Stimulated activated naive CD4-positive, alpha-beta T cell treated with Interleukin-2 at 50 U/mL for 16 hours (primary cell): Measurements from ENCODE around the gene METTL25.

ENCODE experiments used
- DNase-seq: peaks from one replicate; lab custom pipeline; 2025; lab: John Stamatoyannopoulos, UW

METTL25 gene

DNA sequence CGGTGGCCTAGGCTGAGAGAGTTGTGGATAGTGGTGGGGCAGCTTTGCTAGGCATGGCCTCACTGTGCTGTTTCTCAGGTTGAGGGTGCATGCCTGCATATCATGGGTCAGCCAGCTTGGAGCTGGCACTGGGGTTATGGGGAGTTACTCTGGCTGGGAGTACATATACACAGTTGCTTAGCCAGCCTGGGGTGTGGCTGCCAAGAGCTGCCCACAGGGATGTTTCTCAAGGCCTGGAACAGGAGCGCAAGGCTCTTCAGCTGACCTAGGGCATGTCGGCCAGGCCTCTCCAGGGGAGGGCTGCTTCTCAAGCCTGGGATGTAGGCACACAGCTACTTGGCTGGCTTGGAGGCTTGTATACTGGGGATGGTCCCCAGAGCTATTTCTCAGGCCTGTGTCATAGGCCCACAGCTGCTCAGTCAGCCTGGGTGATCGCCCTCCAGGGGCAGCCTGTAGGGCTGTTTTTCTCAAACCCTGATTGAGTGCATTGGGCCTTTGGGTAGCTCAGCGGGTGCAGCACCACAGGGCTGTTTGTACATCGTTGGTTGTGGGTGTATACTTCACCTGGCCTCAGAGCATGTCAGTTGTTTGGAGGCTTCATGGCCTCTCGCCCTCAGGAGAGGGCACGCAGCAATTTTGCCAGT lies 114.9 kb downstream of the METTL25 start:
- DNase-seq = no peak

DNA sequence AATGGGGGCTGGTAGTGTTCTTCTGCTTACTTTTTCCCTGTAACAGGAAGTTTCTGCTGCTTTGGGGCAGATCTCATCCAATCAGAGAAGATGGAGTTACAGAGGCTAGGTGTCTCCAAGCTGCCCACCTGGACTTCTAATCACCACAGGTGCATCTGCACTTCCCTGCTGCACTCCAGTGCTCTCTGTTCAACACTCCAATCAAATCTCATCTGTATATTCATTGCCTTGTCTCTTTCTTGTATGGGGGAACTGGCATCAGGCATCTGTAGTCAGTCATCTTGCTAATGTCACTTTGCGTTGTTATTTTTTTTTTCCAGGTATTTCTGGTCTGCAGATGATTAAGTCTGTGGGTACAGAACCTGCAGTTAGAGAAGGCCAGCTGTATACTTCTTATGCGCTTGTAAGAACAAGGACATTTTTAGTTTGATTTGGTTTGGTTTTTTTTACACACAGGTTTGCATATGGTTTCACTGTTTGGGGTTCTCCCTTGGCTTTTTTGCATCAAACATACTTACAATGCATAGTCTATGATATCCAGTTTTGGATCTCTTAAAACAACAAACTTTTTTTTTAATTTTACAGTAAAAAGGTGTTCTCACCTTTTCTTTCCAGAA lies 116.0 kb downstream of the METTL25 start:
- no peak for DNase-seq

- no peak for DNase-seq
Measured at GRCh38 chr12:82474798-82475184, 116.5 kb downstream of the METTL25 start.

DNA sequence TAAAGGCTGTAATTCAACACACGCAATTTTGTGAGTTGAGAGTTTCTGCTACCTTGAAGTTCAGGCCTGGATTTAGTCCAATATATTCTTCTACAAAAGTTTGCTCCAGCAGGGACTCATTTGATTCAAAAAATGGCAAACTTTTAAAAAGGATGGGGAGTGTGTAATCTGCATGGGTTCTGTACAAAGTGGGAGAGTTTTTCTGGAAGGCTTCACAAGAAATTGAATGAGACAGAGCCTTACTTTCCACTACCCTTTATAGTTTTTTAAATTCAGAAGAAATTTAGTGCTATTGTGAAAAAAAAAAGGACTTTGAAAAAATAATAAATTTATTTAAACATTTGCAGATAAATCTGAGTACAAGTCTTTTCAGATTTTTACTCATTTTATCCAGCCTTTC lies 116.9 kb downstream of the METTL25 start:
- no peak for DNase-seq

GRCh38 chr12:82476511-82476910 lies 118.2 kb downstream of the METTL25 start:
- DNase-seq = no peak

- no peak for DNase-seq
Measured at GRCh38 chr12:82479511-82479910, 121.2 kb downstream of the METTL25 start.

- no peak for DNase-seq
Measured at GRCh38 chr12:82480606-82481005, 122.3 kb downstream of the METTL25 start.

DNA sequence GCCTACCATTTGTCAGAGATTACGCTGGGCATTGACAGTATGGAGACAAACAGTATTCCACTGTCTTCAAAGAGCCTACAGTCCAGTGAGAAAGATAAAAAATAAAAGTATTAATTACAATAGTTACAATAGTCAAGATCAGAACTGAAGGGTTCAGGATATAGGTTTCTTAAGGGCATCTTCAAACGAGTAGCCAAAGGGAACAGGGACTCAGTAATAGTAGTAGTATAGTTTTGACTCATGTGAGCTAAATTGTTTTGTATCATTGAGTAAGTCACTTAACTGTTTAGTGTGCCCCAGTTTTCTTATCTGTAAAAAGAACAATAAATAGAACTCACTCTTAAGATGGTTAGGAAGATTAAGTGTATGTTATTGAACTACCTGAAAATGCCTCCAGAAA lies 123.6 kb downstream of the METTL25 start:
- no peak for DNase-seq

GRCh38 chr12:82486524-82487235 lies 128.4 kb downstream of the METTL25 start:
- DNase-seq = no peak

DNA sequence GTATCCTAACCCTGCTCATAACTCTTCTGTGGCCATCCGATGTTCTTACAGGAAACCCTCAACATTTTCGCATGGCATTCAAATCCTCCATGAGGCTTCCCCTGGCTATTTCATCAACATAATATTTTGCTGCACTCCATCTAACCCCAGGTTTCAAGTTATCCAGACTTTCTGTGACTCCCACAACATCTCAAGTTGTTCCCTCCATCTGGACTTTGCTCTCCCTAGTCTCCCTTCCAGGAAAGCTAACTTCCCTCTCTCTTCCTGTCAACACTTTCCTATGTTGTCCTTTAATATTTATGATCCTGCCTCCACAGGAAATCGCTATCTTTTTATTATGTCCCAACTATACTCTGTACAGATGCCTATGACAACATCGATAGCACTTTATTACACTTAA lies 146.1 kb downstream of the METTL25 start:
- DNase-seq = no peak

- DNase-seq = no peak
Measured at GRCh38 chr12:82505150-82505549, 146.8 kb downstream of the METTL25 start.

- no peak for DNase-seq
Measured at GRCh38 chr12:82507686-82508085, 149.4 kb downstream of the METTL25 start.

DNA sequence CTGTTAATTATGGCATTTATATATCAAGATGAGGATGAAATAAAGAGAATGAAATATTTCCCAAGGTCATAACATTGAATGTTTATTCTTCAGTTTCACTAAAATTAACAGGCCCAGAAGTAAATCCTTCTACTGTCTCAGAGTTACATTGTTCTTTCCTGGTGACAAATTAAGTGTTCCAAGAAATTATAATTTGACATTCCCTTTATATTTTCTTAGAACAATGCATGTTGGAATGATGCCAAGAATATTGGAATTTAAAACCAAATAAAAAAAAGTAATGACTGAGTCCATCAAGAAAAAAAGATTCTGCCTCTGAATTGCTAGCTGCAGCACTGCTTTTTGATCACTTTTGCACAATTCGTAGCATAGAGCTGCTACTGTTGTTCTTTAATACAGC lies 152.1 kb downstream of the METTL25 start:
- DNase-seq = no peak

DNA sequence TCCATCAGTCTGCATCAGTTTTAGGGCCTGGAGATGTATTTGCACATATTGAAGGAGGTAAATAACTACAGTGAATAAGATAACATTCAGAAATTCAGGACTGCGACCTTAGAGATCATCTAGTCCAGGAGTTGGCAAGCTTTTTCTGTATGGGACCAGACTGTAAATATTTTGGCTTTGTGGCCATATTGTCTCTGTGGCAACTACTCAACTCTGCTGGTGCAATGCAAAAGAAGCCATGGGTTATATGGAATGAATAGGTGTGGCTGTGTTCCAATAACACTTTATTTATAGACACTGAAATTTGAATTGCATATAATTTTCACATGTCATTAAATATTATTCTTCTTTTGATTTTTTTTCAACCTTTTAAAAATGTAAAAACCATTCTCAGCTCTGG lies 156.6 kb downstream of the METTL25 start:
- DNase-seq = no peak

- DNase-seq = no peak
Measured at GRCh38 chr12:82515652-82516051, 157.3 kb downstream of the METTL25 start.

DNA sequence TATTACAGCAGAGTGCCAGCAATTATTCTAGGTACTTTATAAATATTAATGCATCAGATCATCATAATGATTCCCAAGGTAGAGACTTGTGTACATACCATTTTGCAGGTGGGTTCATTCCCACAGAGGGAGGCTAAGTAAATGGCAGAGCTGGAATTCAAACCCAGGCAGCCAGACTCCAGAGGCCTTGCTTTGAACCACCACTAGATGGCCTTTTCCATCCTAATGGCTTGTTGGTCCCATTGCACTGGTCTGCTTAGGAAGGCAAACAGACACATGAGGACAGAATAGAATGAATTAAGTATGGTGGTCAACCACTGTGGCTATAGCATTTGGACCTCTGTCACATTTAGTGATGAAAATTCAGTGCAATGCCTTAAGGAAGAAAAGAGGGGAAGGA lies 158.7 kb downstream of the METTL25 start:
- no peak for DNase-seq

- no peak for DNase-seq
Measured at GRCh38 chr12:82517808-82518207, 159.5 kb downstream of the METTL25 start.

DNA sequence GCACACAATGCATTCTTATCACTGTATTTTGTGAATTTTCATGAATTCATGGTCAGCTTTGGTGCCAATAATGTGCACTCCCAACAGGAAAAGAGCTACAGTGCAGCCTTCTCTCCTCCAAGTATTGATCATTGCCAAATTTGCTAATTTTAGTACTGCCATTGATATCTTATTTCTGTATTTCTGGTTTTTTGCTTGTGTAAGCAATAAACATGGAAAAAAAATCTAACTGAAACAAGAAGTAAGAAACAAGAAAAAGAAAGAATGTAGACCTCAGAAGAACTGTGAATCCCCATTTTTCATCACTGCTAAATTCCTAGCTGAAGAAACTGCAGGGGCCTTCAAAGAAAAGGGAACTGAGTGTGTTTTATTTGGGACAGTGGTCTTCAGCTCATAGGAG lies 161.2 kb downstream of the METTL25 start:
- no peak for DNase-seq

- DNase-seq = no peak
Measured at GRCh38 chr12:82522285-82522684, 164.0 kb downstream of the METTL25 start.

DNA sequence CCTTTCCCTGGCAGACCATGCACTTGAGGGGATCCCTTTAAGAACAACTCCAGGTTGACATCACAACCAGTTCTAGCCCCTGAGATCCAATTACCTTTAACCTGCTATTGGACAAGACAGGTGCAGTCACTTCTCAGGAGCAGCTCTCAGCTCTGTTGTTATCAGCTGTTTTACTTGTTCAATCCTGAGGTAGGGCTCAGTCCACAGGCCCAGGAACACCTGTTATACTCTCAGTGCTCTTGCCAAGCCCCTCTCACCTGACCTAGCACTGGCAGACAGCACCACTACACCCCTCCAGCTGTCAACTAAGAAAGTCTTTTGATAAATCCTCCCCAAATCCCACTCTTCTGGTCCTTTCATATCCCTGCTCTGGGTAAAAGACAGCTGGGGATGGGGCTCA lies 164.4 kb downstream of the METTL25 start:
- no peak for DNase-seq

- no peak for DNase-seq
Measured at GRCh38 chr12:82523996-82524395, 165.7 kb downstream of the METTL25 start.

- no peak for DNase-seq
Measured at GRCh38 chr12:82524641-82525040, 166.3 kb downstream of the METTL25 start.

GRCh38 chr12:82525616-82526015 lies 167.3 kb downstream of the METTL25 start:
- no peak for DNase-seq
